ENCODE results near the gene VWA5B1.
"Not testable (repeated sequence)": the region's sequence is repeated elsewhere in the genome, so short reads cannot be mapped to it uniquely, and the experiment has no call there.

Gene VWA5B1

GRCh38 chr1:20290624-20291597 lies at the start of gene VWA5B1:
VWA5B1 (plus strand) TSS chr1:20290875; CDS start chr1:20310602, 19,727 bp downstream.
- no peak for DNase-seq

GRCh38 chr1:20242890-20243479 lies 47.7 kb upstream of the VWA5B1 start:
- no peak for DNase-seq

- no peak for DNase-seq
These were observed 41.6 kb upstream of the VWA5B1 start for GRCh38 chr1:20248971-20249612.

GRCh38 chr1:20250340-20250989 lies 40.2 kb upstream of the VWA5B1 start:
- DNase-seq: no peak

- no peak for DNase-seq
These were observed 38.1 kb upstream of the VWA5B1 start for GRCh38 chr1:20252587-20252986.

GRCh38 chr1:20255666-20256065 lies 35.0 kb upstream of the VWA5B1 start:
- DNase-seq: no peak

- no peak for DNase-seq
These were observed 31.0 kb upstream of the VWA5B1 start for GRCh38 chr1:20259646-20260045.

GRCh38 chr1:20261095-20261494 lies 29.6 kb upstream of the VWA5B1 start:
- DNase-seq: no peak

- no peak for DNase-seq
These were observed 27.7 kb upstream of the VWA5B1 start for GRCh38 chr1:20262810-20263534.

GRCh38 chr1:20265250-20265649 lies 25.4 kb upstream of the VWA5B1 start:
- DNase-seq: no peak

- DNase-seq: no peak
These were observed 24.5 kb upstream of the VWA5B1 start for GRCh38 chr1:20266141-20266540.

GRCh38 chr1:20266642-20267041 lies 24.0 kb upstream of the VWA5B1 start:
- DNase-seq: no peak

- no peak for DNase-seq
These were observed 18.9 kb upstream of the VWA5B1 start for GRCh38 chr1:20271498-20272400.

GRCh38 chr1:20273716-20274115 lies 17.0 kb upstream of the VWA5B1 start:
- DNase-seq: not testable (repeated sequence)

GRCh38 chr1:20275319-20275925 lies 15.3 kb upstream of the VWA5B1 start:
- no peak for DNase-seq

GRCh38 chr1:20276485-20277159 lies 14.1 kb upstream of the VWA5B1 start:
- DNase-seq: no peak

- no peak for DNase-seq
These were observed 12.0 kb upstream of the VWA5B1 start for GRCh38 chr1:20278692-20279130.

GRCh38 chr1:20279509-20279908 lies 11.2 kb upstream of the VWA5B1 start:
- DNase-seq: no peak

GRCh38 chr1:20280341-20280740 lies 10.3 kb upstream of the VWA5B1 start:
- DNase-seq: no peak

GRCh38 chr1:20280906-20281305 lies 9.8 kb upstream of the VWA5B1 start:
- no peak for DNase-seq

Measured in cerebellar nuclear complex (tissue), 1 donor.